ENCODE results near the gene LUZP1.

DNA sequence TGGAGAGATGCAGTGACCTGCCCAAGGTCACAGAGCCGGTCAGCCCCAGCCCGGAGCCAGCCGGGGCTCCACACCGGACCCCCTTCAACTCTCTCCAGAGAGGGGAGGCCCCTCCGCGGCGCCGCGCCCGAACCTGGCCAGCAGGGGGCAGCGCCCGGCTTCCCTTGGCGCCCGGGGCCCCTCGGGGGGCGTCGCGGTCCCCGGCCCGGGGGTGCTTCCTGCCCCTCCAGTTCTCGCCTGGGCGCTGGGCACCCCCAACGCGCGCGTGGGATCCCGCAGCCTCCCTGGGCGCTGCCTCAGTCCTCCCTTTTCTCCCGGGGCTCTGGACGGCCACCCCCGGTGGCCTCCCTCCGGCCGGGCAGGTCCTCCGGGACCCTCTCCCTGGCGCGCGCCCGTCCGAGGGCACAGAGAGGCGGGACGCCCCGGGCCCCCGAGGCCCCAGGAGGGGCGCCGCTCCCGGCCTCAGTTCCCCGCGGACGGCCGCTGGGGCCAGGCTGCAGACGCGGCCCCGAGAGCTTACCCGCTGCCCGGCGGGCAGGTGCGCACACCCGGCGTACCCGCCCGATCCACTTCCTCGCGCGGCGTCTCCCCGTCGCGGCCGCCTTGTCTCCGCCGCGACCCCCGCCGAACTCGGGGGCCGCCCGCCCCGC, 48.2 kb upstream of the LUZP1 start:
- peak; percentile 12 for TF ChIP-seq EZH2 (IDR thresholded peaks at IDR 0.05; ENCODE audit: low read length, missing control alignments)
- TF ChIP-seq, protein P1, sequence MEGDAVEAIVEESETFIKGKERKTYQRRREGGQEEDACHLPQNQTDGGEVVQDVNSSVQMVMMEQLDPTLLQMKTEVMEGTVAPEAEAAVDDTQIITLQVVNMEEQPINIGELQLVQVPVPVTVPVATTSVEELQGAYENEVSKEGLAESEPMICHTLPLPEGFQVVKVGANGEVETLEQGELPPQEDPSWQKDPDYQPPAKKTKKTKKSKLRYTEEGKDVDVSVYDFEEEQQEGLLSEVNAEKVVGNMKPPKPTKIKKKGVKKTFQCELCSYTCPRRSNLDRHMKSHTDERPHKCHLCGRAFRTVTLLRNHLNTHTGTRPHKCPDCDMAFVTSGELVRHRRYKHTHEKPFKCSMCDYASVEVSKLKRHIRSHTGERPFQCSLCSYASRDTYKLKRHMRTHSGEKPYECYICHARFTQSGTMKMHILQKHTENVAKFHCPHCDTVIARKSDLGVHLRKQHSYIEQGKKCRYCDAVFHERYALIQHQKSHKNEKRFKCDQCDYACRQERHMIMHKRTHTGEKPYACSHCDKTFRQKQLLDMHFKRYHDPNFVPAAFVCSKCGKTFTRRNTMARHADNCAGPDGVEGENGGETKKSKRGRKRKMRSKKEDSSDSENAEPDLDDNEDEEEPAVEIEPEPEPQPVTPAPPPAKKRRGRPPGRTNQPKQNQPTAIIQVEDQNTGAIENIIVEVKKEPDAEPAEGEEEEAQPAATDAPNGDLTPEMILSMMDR (conservative IDR thresholded peaks at IDR 0.05 in 1 of 2, IDR thresholded peaks at IDR 0.05 in 1 of 2; ENCODE audit: low read depth in 1 of 2, low read length in 2 of 2) = peak; percentile 27

Data from fibroblast of lung (primary cell).